22Rv1 (cell line): ENCODE data around the gene FYN.

Experiments used
- H3K27ac ChIP-seq: fragments of 450-650 bp; 2 replicates; pipeline ENCODE4 v1.5.1; 2017
- CTCF ChIP-seq: fragments of 450-650 bp; IDR thresholded peaks from 2 replicates; pipeline ENCODE4 v1.5.1; 2017; ENCODE audit warnings: mild to moderate bottlenecking
- ZFX ChIP-seq: fragments of 450-650 bp; IDR thresholded peaks from 2 replicates; pipeline ENCODE4 v1.6.1; 2017; ENCODE audit warnings: antibody characterized with exemption, borderline replicate concordance

Gene FYN

GRCh38 chr6:111717621-111718020 is 155.6 kb downstream of the FYN start:
- TF ChIP-seq CTCF (no peak), ZFX (no peak)
- no peak overlapping the region for H3K27ac ChIP-seq

GRCh38 chr6:111716325-111716724 is 156.9 kb downstream of the FYN start:
- TF ChIP-seq ZFX, result no peak
- no peak for TF ChIP-seq CTCF

GRCh38 chr6:111715321-111715720 is 157.9 kb downstream of the FYN start:
- H3K27ac ChIP-seq, result no peak overlapping the region

More at GRCh38 chr6:111716325-111716724, 156.9 kb downstream of the FYN start:
- H3K27ac ChIP-seq, result no peak overlapping the region

GRCh38 chr6:111714416-111715270 is 158.6 kb downstream of the FYN start:
- H3K27ac ChIP-seq, result no peak overlapping the region
- TF ChIP-seq ZFX (no peak), CTCF (no peak)

More at GRCh38 chr6:111715321-111715720, 157.9 kb downstream of the FYN start:
- TF ChIP-seq CTCF, result no peak

GRCh38 chr6:111713811-111714210 is 159.4 kb downstream of the FYN start:
- TF ChIP-seq CTCF, result no peak
- no peak for TF ChIP-seq ZFX
- H3K27ac ChIP-seq, result no peak overlapping the region

- no peak for TF ChIP-seq CTCF
- no peak for TF ChIP-seq ZFX
- no peak overlapping the region for H3K27ac ChIP-seq
Observed at GRCh38 chr6:111713236-111713635, 160.0 kb downstream of the FYN start.

- TF ChIP-seq CTCF (no peak), ZFX (no peak)
Observed at GRCh38 chr6:111711984-111712752, 161.1 kb downstream of the FYN start.

More at GRCh38 chr6:111711984-111712752, 161.1 kb downstream of the FYN start:
- no peak overlapping the region for H3K27ac ChIP-seq
